WTC11 (cell line): ENCODE data around the gene FABP7. TPM values are rescaled to one million over a fixed set of nuclear protein-coding genes. Genes with fewer than 3 reads are reported as not detected.

Source experiments
- ATAC-seq: fragments of 200-7000 bp; cut with Tn5 transposase; 2 replicates; pipeline ENCODE4 v1.10.0; 2021; ENCODE audit warnings: mild to moderate bottlenecking, moderate library complexity
- CTCF ChIA-PET: fragments of 300-600 bp; sonication (Branson Sonifier 250); formaldehyde crosslinking; loops from one replicate; lab custom pipeline; 2021; ENCODE audit warnings: antibody characterized with exemption; lab: Charles Lee
- POLR2A ChIA-PET: fragments of 350-600 bp; sonication (Branson Sonifier 250); formaldehyde crosslinking; loops from one replicate; lab custom pipeline; 2021; ENCODE audit warnings: antibody characterized with exemption; lab: Charles Lee
- DNase-seq: peaks from one replicate; pipeline ENCODE4 v3.0.0; 2021; ENCODE audit warnings: low spot score
- H3K27ac Mint-ChIP-seq: 2 replicates; pipeline ENCODE4 v1.8.0; 2021; ENCODE audit warnings: mixed read lengths
- H3K27me3 Mint-ChIP-seq: 2 replicates; pipeline ENCODE4 v1.8.0; 2021; ENCODE audit warnings: low read depth, mild to moderate bottlenecking, moderate library complexity, mixed read lengths
- H3K36me3 Mint-ChIP-seq: 2 replicates; pipeline ENCODE4 v1.8.0; 2021; ENCODE audit warnings: mixed read lengths
- H3K4me1 Mint-ChIP-seq: 2 replicates; pipeline ENCODE4 v1.8.0; 2022; ENCODE audit warnings: mixed read lengths
- H3K4me3 Mint-ChIP-seq: 2 replicates; pipeline ENCODE4 v1.8.0; 2021; ENCODE audit warnings: mild to moderate bottlenecking, moderate library complexity, mixed read lengths
- H3K9me3 Mint-ChIP-seq: 2 replicates; pipeline ENCODE4 v1.8.0; 2021; ENCODE audit warnings: mixed read lengths
- AFF4 ChIP-seq: sonication (generic); formaldehyde crosslinking; IDR thresholded peaks from 2 replicates; pipeline ENCODE4 v1.8.1; 2023; ENCODE audit warnings: mild to moderate bottlenecking, missing genetic modification reagents, borderline replicate concordance
- ATF1 ChIP-seq: sonication (generic); formaldehyde crosslinking; IDR thresholded peaks from 2 replicates; pipeline ENCODE4 v1.8.1; 2023; ENCODE audit warnings: mild to moderate bottlenecking, moderate library complexity, missing genetic modification reagents
- ATF6 ChIP-seq: sonication (generic); formaldehyde crosslinking; IDR thresholded peaks from 2 replicates; pipeline ENCODE4 v1.8.1; 2023; ENCODE audit warnings: mild to moderate bottlenecking, missing genetic modification reagents
- CBFB ChIP-seq: sonication (generic); formaldehyde crosslinking; IDR thresholded peaks from 2 replicates; pipeline ENCODE4 v1.8.1; 2022; ENCODE audit warnings: mild to moderate bottlenecking, low read depth, missing genetic modification reagents
- E2F4 ChIP-seq: sonication (generic); formaldehyde crosslinking; IDR thresholded peaks from 2 replicates; pipeline ENCODE4 v1.8.1; 2022; ENCODE audit warnings: low read depth, mild to moderate bottlenecking, moderate library complexity, missing genetic modification reagents, borderline replicate concordance
- HMGA2 ChIP-seq: fragments of 250-450 bp; sonication (Bioruptor Pico); IDR thresholded peaks from 2 replicates; pipeline ENCODE4 v1.4.0; 2021; ENCODE audit warnings: mild to moderate bottlenecking, moderate library complexity
- KAT7 ChIP-seq: sonication (generic); formaldehyde crosslinking; IDR thresholded peaks from 2 replicates; pipeline ENCODE4 v1.8.1; 2023; ENCODE audit warnings: missing genetic modification reagents, mild to moderate bottlenecking, borderline replicate concordance
- MAX ChIP-seq: sonication (generic); formaldehyde crosslinking; IDR thresholded peaks from 2 replicates; pipeline ENCODE4 v1.8.0; 2022; ENCODE audit warnings: mild to moderate bottlenecking, missing genetic modification reagents
- NFATC4 ChIP-seq: fragments of 250-450 bp; sonication (Bioruptor Pico); IDR thresholded peaks from 2 replicates; pipeline ENCODE4 v1.9.0; 2021; ENCODE audit warnings: mild to moderate bottlenecking
- OVOL2 ChIP-seq: fragments of 250-450 bp; sonication (Bioruptor Pico); IDR thresholded peaks from 2 replicates; pipeline ENCODE4 v1.9.0; 2021; ENCODE audit warnings: mild to moderate bottlenecking, borderline replicate concordance
- SMAD3 ChIP-seq: sonication (generic); formaldehyde crosslinking; IDR thresholded peaks from 2 replicates; pipeline ENCODE4 v1.8.0; 2022; ENCODE audit warnings: missing genetic modification reagents, mild to moderate bottlenecking, borderline replicate concordance
- TEAD1 ChIP-seq: sonication (generic); formaldehyde crosslinking; IDR thresholded peaks from 2 replicates; pipeline ENCODE4 v1.8.0; 2022; ENCODE audit warnings: mild to moderate bottlenecking, missing genetic modification reagents
- TP53 ChIP-seq: sonication (generic); formaldehyde crosslinking; IDR thresholded peaks from 2 replicates; pipeline ENCODE4 v1.8.1; 2023; ENCODE audit warnings: mild to moderate bottlenecking, missing genetic modification reagents
- USF2 ChIP-seq: sonication (generic); formaldehyde crosslinking; IDR thresholded peaks from 2 replicates; pipeline ENCODE4 v1.8.1; 2023; ENCODE audit warnings: mild to moderate bottlenecking, missing genetic modification reagents, moderate library complexity
- ZMAT4 ChIP-seq: fragments of 250-450 bp; sonication (Bioruptor Pico); IDR thresholded peaks from 2 replicates; pipeline ENCODE4 v1.9.0; 2021; ENCODE audit warnings: mild to moderate bottlenecking
- ZNF317 ChIP-seq: sonication (generic); formaldehyde crosslinking; IDR thresholded peaks from 2 replicates; pipeline ENCODE4 v1.8.1; 2023; ENCODE audit warnings: low read depth, mild to moderate bottlenecking, moderate library complexity, missing genetic modification reagents, borderline replicate concordance
- ZNF423 ChIP-seq: fragments of 250-450 bp; sonication (Bioruptor Pico); IDR thresholded peaks from 2 replicates; pipeline ENCODE4 v2.1.2; 2022; ENCODE audit warnings: mild to moderate bottlenecking, moderate library complexity
- ZNF425 ChIP-seq: fragments of 250-450 bp; sonication (Bioruptor Pico); conservative IDR thresholded peaks from 2 replicates; pipeline ENCODE4 v1.9.0; 2021; ENCODE audit warnings: mild to moderate bottlenecking
- ZNF512 ChIP-seq: sonication (generic); formaldehyde crosslinking; IDR thresholded peaks from 2 replicates; pipeline ENCODE4 v1.8.1; 2022; ENCODE audit warnings: missing genetic modification reagents, borderline replicate concordance
- total RNA-seq: library from RNA; stranded (reverse); gene quantifications from 3 replicates; pipeline ENCODE4 v1.2.3, GENCODE V29; 2021

The FABP7 gene
- total RNA-seq, 1 experiment from 2014 or later = 7.2 TPM

GRCh38 chr6:122806291-122806690 lies 26.8 kb downstream of the FABP7 start (continued):
- TF ChIP-seq MAX (CRISPR knock-in tag) (no peak), ATF1 (no peak), AFF4 (CRISPR knock-in tag) (no peak)

- Mint-ChIP-seq H3K4me3 (no peak overlapping the region), H3K4me1 (no peaks in the 10 kb centered on the region), H3K9me3 (no peaks in the 10 kb centered on the region), H3K36me3 (no peaks in the 10 kb centered on the region), H3K27ac (no peak overlapping the region), H3K27me3 (no peaks in the 10 kb centered on the region)
- no peak for TF ChIP-seq ZNF425 (CRISPR knock-in tag)
- no peak for TF ChIP-seq TEAD1 (CRISPR knock-in tag)
- no peak for TF ChIP-seq NFATC4 (CRISPR knock-in tag)
- TF ChIP-seq KAT7 (CRISPR knock-in tag) = no peak
- TF ChIP-seq CBFB (CRISPR knock-in tag) = no peak
- TF ChIP-seq ZNF317 (CRISPR knock-in tag) = no peak
- TF ChIP-seq ATF6 (CRISPR knock-in tag) = no peak
- TF ChIP-seq E2F4 (CRISPR knock-in tag) = no peak
- ATAC-seq = no peak
- ChIA-PET CTCF (interaction anchor here (1.2 to 1.8 kb wide), 3 partner anchors 14 to 31 kb away, joined by 3 to 4 read pairs (median 4); partner anchors contain the start of gene FABP7), POLR2A (interaction anchor here (0.5 kb wide), 1 partner anchor 550 kb away, joined by 3 read pairs; no protein-coding TSS in a partner anchor)
- no peak for DNase-seq
Observed at GRCh38 chr6:122808121-122808885, 28.8 kb downstream of the FABP7 start.

GRCh38 chr6:122809001-122809400 lies 29.5 kb downstream of the FABP7 start:
- no peaks in the 10 kb centered on the region for H3K36me3 Mint-ChIP-seq
- no peak overlapping the region for H3K4me3 Mint-ChIP-seq
- no peaks in the 10 kb centered on the region for H3K9me3 Mint-ChIP-seq
- ATAC-seq = no peak
- ChIA-PET CTCF (interaction anchor here (1.2 to 1.8 kb wide), 2 partner anchors 14 to 30 kb away, joined by 3 to 4 read pairs; partner anchors contain the start of gene FABP7), POLR2A (interaction anchor here (0.5 kb wide), 1 partner anchor 549 kb away, joined by 3 read pairs; no protein-coding TSS in a partner anchor)
- H3K4me1 Mint-ChIP-seq = no peaks in the 10 kb centered on the region
- H3K27ac Mint-ChIP-seq = no peak overlapping the region
- no peak for DNase-seq
- H3K27me3 Mint-ChIP-seq = no peaks in the 10 kb centered on the region
- TF ChIP-seq TP53 (no peak), SMAD3 (CRISPR knock-in tag) (no peak), OVOL2 (CRISPR knock-in tag) (no peak), ZMAT4 (CRISPR knock-in tag) (no peak), ATF1 (no peak), HMGA2 (CRISPR knock-in tag) (no peak), ZNF423 (CRISPR knock-in tag) (no peak), ZNF512 (CRISPR knock-in tag) (no peak), USF2 (CRISPR knock-in tag) (no peak)
